ENCODE data around the gene OSBPL5.

- TF ChIP-seq CTCF (IDR thresholded peaks at IDR 0.05) (no peak), POLR2A (IDR thresholded peaks at IDR 0.05) (no peak)
Measured at GRCh38 chr11:3077189-3077836, 87.8 kb downstream of the OSBPL5 start.

Data from uterus (tissue), 2 donors.